ENCODE data around the gene N4BP3. TPM values are rescaled to one million over a fixed set of nuclear protein-coding genes. Genes with fewer than 3 reads are reported as not detected.

Gene N4BP3
- polyA plus RNA-seq, 12 donors, result 10.6 to 29.9 (median 19.2) TPM; not detected in 1

DNA sequence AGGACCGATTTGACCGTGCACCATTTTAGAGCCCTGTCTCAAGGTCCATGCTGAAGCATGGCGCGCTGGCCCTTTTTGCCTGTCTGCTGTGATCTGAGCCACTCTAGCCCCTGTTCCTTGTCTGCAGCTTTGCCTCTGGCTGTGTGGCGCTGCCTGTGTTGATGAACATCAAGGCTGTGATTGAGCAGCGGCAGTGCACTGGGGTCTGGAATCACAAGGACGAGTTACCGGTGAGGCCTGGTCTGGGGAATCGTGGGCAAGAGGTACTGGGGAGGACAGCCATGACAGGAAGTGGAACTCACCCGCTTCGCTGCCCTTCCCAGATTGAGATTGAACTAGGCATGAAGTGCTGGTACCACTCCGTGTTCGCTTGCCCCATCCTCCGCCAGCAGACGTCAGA, 34.1 kb downstream of the N4BP3 start:
- no peak for DNase-seq

- DNase-seq, result no peak
Measured at GRCh38 chr5:178149199-178149932, 36.0 kb downstream of the N4BP3 start.

- DNase-seq, result no peak
Measured at GRCh38 chr5:178150977-178151734, 37.8 kb downstream of the N4BP3 start.

GRCh38 chr5:178152491-178153444, 39.4 kb downstream of the N4BP3 start:
- DNase-seq, result no peak

DNA sequence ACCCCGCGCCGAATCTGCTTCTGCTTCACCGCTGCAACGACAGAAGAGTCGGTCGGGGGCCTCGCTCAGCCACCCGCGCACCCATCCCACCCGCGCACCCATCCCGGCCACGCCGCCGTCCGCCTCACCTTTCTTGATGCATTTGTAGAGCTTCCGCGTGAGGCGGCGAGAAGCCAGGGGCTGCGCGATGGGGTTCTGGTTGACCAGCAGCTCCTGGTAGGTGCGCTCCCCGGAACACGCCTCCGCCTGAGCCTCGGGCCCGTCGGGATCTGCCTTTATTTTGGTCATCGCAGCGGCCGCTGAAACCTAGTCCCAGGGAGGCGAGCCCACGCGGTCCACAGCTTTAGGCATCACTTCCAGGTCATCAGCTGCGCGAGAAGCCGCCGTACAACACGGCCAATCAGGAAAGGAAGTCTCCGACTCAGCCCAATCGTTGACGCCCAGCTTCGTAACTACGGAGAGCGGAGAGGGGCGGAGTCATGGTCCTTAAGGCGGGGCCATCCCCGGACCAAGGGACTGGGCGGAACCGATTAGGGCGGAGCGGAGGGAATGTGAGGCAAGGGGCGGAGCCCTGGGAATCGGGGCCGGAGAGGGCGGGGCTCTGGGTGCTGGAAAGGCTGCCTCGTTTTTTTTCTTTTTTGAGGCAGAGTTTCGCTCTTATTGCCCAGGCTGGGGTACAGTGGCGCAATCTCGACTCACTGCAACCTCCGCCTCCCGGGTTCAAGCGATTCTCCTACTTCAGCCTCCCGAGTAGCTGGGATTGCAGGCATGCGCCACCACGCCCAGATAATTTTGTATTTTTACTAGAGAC, 40.4 kb downstream of the N4BP3 start, which contains the start of gene NHP2:
Gene NHP2 (minus strand): TSS at position 356 of the 811 bp plus-strand sequence. CDS start 68 bp downstream, at position 288.
- peak; percentile 99 for DNase-seq

DNA sequence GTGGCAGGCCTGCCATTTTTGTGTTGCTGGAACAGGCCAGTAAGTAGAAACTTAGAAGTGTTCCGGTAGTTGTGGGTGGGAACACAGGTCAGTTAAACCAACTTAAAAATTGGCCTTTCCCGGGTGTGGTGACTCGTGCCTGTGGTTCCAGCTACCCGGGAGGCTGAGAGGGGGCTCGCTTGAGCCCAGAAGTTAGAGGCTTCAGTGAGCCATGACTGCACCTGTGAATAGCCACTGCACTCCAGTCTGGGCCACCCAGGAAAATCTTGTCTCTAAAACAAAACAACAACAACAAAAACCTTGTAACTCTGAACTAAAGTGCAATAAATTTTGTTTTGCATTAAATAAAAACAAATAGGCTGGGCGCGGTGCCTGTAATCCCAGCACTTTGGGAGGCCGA, 41.7 kb downstream of the N4BP3 start:
- no peak for DNase-seq

DNA sequence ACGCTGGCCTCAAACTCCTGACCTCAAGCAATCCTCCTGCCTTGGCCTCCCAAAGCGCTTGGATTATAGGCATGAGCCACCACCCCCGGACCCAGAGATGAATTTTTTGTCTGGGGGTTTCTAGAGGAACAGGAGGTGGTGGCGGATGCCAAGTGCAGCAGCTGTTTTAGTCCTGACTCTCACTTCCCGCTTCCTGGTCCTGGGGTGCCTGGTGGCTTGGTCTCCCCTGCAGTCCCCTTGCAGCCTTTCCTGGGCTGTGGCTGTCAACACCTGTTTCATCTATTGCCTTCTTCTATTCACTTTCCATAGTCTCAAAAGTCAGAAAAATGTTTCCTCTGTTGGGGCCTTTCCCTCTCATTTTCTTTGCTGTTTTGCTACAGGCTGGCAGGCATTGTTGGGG, 46.8 kb downstream of the N4BP3 start:
- DNase-seq, result no peak

DNA sequence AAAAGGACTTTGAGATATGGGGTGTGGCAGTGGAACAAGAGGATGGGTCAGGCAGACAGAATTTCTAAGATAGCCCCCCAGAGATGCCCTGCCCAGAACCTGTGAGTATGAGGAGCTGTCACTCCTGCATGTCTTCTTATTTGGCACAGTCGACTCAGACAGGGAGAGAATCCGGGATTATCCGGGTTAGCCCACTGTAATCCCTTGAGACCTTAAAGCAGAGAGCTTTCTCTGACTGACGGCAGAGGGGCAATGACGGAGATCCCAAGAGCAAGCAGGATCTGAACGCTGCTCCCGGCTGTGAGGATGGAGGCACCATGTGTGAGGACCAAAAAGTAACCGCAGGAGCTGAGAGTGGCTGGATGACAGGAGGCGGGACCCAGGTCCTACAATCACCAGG, 49.1 kb downstream of the N4BP3 start:
- no peak for DNase-seq

DNA sequence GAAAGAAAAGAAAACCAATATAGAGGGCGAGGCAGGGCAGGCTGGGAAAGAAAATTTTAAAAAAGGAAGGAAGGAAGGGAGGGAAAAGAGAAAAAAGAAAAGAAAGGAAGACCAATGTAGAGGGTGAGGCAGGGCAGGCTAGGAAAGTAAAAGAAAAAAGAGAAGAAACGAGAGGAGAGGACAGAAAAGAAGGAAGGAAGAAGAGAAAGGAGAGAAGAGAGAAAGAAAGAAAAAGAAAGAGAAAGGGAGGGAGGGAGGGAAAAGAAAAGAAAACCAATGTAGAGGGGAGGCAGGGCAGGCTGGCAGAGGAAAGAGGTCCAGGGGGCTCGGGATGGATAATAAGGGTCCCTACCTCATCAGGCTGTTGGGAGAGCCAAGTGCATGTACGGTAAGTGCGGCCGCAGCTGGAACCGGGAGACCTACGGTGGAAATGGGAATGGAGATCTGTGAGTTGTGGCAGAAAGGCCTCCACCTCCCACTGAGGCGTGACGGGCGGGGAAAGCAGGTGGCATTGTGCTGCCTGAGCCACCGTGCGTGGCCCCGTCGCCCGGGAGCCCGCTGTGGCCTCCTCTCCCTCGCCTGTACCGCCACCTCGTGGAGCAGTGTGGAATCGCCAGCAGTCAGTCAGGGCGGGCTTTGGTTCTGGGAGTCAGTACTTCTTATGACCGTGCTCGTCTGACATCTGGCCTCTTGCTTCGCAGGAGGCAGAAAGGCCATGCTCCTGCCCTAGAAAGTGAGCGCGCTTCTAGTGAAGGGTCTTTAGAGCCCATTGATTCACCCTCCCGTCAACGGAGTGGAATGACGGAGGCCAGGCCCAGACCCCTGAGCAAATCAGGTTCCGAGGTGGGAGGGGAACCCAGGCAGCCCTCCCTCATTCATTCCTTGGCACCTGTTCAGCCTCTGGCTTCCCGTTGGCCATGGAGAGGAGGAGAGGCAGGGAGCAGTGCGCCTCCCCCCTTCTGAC, 50.7 kb downstream of the N4BP3 start:
- DNase-seq, result peak; percentile 85

DNA sequence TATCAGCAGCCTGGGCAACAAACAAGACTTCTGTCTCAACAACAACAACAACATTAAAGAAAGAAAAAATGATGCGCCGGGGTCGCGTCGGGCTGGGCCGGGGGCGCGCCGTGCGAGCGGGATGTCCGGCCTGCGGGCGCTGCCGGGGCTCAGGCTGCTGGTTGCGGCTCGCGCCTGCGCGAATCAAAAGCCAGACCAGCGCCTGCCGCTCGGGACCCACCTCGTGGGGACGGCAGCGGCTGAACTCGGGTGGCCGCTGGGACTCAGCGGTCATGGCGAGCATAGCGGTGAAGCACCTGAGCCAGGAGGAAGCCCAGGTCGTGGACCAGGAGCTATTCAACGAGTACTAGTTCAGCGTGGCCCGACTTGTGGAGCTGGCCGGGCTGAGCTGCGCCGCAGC, 52.2 kb downstream of the N4BP3 start:
- no peak for DNase-seq

GRCh38 chr5:178170455-178170854, 57.1 kb downstream of the N4BP3 start:
- no peak for DNase-seq

GRCh38 chr5:178174456-178174855, 61.1 kb downstream of the N4BP3 start:
- no peak for DNase-seq

Other genes starting within 250 kb of the N4BP3 start
- gene PROP1, start 117.3 kb upstream of the N4BP3 start, polyA plus RNA-seq (ENCODE audit: insufficient read length in 12 of 12), result not detected
- gene RMND5B, start 17.5 kb downstream of the N4BP3 start, polyA plus RNA-seq (ENCODE audit: insufficient read length in 12 of 12), result 10 to 100 TPM in 11 of 12 donors, not detected in 1; 21.9 to 34.2 (median 31.1) TPM
- 100 to 1,000 TPM in 2 of 12 donors, 10 to 100 TPM in 9, not detected in 1; 75.6 to 113 (median 89.1) TPM for gene NHP2, start 40.4 kb downstream of the N4BP3 start, polyA plus RNA-seq (ENCODE audit: insufficient read length in 12 of 12)
- gene GMCL2, start 73.8 kb downstream of the N4BP3 start, polyA plus RNA-seq (ENCODE audit: insufficient read length in 12 of 12), result not detected
- gene HNRNPAB, start 91.0 kb downstream of the N4BP3 start, polyA plus RNA-seq (ENCODE audit: insufficient read length in 12 of 12), result 100 to 1,000 TPM in 1 of 12 donors, 10 to 100 TPM in 10, not detected in 1; 53.2 to 107 (median 85.0) TPM
- 10 to 100 TPM in 11 of 12 donors, not detected in 1; 35.0 to 90.4 (median 59.4) TPM for gene PHYKPL, start 119.3 kb downstream of the N4BP3 start, polyA plus RNA-seq (ENCODE audit: insufficient read length in 12 of 12)

Data from muscle of arm (tissue), 12 donors.